OCI-M2 (cell line): ENCODE results near the gene TMEM235.

ENCODE experiments used
- DNase-seq: peaks from one replicate; lab custom pipeline; 2025; ENCODE audit not compliant: unreplicated experiment; lab: John Stamatoyannopoulos, UW

Gene TMEM235

DNA sequence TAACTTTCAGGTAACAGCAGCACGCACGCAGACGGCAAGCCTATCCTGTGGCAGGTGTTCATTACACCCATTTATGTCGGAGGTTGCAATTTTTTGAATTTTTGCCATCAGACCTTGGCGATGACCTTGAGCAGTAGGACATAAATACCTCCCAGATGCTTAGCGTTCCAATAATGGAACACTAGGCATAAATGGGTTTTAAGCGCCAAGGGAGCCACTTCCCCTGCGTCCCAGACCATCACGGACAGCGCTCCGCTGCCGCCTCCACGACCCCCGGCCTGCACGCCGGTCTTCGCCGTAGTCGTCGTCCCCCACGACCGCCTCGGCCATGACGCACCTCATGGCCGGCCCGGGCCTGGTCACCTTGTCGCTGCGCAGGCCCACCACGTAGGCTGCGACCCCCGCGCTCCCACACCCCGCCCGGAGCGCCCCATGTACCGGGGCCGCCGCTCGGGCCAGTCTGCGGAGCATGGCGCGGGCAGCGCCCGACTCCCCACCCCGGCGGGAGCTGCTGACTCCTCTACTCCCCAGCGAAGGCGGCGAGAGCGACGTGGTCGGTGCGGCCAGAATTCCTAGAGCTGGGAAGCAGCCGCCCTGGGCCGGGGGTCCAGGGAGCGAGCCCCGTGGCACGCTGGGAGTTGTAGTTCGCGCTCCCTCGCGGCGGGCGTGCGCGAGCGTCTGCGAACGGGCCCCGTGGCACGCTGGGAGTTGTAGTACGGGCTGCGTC lies 22.7 kb downstream of the TMEM235 start:
- peak; percentile 35 for DNase-seq

DNA sequence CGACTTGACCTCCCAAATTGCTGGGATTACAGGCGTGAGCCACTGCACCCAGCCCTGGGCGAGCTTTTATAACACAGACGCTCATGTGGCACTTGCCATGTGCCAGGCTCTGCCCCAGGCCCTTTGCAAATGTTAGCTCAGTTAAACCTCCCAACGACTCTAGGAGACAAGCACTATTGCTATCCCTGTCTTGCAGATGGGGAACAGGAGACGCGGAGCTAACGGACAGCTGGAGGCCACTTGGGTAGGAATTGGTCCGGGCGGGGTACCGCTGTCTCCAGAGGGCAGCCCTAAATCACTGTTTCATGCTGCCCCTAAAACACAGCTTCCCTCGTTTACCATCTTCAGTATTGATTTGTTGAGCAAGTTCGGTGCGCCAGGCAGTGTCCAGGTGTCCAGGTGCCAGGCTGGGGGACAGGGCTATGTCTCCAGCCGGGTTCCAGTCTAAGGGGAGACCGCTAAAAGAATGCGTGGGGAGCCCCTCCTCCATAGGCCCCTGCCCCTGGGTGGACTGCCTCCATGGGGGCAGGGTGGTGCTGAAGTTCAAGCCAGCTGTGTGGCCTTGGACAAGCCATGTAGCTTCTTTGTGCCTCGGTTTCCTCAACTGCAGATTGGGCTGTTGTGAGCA lies 23.7 kb downstream of the TMEM235 start:
- no peak for DNase-seq

DNA sequence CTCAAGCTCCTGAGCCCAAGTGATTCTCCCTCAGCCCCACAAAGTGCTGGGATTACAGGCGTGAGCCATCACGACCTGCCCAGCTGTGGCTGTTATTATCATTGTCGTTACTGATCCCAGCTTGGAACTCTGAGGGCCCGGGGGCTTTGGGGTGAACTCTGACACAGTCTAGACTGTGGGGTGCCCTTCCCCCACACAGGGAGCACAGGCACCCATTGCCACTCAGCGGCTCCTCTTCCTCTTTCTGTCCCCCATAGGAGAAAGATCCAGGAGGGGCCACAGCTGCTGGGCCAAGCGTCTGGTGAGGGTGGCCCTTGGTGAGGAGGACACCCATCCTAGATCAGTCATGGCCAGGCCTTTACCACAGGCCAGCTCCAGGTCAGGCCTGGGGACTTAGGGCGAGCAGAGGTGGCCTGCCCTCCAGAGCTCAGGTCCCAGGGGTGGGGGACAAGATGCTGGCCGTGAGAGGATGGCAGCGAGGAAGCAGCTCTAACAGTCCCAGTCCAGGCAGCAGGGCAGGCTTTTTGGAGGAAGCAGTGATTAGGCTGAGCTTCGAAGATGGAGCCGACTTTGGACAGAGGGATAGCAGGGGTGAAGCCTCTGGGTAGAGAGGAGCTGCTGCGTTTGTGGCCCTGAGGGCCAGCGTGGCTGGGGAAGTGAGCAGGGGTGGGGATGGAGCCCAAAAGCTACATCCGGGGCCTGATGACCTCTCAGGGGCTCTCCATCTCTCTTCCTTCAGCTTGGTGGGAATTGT lies 24.7 kb downstream of the TMEM235 start:
- no peak for DNase-seq

GRCh38 chr17:78256707-78257591 lies 25.5 kb downstream of the TMEM235 start:
- no peak for DNase-seq

GRCh38 chr17:78257810-78258322 lies 26.4 kb downstream of the TMEM235 start:
- no peak for DNase-seq

DNA sequence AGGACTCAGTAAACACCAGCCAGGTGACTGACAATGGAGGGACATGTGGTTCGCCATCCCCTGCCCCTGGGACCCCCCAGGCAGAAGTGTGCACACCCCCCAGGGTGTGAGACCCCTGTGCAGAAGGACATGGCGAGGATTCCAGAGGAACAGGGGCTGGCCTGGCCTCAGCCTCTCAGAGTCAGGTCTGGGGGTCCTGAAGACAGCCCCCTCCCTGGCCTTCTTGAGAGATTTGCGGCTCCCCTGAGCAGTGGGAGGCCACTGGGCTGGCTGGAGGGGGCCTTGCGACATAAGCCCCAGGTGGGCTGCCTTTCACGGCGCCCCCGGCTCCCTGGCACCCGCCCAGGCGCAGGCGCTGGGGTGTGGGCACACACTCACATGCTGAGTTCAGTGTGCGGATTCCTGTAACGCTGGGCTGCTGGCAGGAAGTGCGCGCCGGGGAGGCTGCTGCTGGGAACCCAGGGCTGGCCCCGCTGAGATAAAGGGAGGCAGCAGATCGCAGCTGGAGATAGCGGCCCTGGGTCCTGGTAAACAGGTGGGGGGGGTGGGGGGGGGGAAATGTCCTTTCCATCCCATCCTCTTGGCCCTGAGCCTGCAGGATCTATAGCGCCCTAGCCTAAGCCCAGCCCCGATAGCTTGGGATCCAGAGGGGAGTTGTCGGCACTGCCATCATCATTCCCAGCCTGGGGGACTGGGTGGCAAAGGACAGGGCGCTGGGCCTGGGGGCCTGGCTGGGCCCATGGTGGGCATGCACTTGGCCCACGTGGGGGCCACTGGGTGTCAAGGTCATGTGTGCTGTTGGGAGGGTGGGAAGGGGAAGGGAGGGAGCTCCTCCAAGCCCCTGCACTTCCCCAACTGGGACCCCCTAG lies 27.1 kb downstream of the TMEM235 start:
- DNase-seq: peak; percentile 25

GRCh38 chr17:78259192-78259554 lies 27.7 kb downstream of the TMEM235 start:
- DNase-seq: no peak

DNA sequence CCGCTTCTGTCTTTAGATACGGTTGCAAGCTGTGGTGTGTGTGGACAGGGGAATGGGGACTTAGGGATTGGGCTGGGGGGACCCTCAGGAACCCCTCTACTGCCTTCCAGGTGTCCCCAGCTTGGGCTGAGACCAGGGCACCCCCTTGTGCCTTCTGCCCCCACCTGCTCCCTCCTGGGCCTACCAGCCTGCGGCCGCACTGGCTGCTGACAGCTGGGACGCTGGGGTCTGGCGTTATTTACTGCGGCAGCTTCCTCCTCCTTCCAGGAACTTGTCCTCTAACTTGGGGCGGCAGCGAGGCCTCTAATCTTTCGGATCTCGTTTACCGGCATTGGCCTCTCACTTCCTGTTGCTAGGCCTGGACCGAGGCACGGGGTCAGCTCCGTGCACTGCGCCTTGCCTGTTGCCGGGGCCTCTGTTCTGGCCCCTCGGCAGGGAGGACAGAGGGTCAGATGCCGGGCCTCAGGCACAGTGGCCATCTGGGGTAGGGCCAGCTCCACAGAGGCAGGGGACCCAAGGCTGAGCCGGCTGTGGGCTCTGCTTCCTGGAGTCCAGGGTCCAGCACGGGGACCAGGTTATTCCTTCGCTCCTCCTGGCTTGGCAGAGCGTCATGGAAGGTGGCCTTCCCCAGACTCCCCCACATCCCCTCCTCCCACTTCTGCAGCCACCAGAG lies 31.8 kb downstream of the TMEM235 start:
- DNase-seq: no peak

DNA sequence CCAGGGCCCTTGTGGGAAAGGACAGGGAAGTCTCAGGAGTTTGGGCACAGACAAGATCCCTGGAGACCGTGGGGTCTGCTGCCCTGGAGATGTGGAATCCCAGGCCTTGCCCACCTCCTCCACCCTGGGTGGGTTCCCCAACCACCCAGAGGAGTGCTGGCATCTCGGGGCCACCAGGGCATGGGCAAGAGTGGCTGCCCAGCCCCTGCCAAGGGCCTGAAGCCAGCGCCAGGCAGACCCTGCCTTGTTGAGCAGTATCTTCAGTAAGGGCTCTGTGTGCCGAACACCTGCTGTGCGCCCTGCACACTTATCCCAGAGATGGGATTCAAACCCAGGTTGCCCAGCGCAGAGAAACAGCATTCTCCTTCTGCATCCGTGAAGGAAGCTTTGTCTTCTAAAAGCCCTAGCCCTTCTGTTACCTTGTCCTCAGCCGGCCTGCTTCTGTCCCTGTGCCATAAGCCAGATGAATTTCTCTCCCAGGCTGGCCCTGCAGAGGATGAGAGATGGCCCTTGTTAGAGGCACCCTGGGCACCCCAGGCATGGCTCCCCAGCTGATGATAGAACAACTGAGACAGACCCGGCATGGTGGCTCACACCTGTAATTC lies 32.4 kb downstream of the TMEM235 start:
- no peak for DNase-seq

- no peak for DNase-seq
These were observed 33.2 kb downstream of the TMEM235 start for GRCh38 chr17:78264590-78264989.

- no peak for DNase-seq
These were observed 33.7 kb downstream of the TMEM235 start for GRCh38 chr17:78265121-78265520.

DNA sequence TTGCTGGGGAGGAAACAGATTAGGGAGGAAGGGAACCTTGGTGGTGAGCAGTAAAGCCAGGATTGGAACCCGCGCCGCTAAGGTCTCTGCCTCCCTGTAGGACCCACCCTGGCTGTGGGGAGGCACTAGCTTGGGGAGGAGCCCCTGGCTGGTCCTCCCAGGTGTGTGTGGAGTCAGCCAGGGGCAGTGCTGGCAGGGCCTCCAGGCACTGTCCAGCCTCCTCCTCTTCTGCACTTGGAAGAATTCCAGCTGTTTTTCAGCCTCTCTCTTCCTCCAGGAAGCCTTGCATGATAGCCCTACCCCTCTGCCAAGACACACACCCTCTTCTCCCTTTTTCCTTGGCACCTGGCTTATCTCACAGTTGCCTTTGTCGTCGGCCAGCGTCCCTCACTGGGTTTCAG lies 34.8 kb downstream of the TMEM235 start:
- no peak for DNase-seq

GRCh38 chr17:78266771-78267170 lies 35.3 kb downstream of the TMEM235 start:
- DNase-seq: no peak

GRCh38 chr17:78267253-78268073 lies 36.0 kb downstream of the TMEM235 start:
- no peak for DNase-seq

DNA sequence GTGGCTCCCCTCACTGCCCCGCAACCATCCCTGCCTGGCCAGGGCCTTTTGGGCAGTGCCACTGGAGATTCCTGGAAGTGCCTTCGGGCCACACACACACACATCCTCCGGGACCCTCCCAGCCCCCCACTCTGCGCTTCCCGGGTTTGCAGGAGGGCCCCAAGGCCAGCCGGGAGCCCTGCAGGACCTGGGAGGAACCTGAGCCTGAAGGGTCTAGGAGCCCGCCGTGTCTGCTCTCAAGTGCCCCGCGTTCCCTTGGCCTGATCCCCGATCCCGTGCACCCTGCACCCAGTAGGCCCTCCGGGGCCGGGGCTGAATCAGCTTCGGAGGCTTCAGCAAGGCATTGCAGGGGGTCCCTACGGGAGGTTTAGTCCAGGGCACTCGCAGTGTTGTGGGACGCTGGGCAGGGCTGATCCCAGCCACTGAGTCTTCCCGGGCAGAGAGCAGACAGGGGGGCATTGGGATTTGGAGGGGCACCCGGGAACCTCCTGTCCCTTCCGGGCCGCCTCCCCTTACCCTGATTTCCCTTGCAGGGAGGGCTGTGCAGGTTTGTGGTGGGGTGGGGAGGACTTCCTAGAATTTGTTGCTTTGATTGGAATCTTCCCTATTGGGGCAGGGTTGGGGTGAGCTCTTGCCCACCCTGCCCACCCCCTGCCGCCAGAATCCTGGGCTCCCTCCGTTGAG lies 36.9 kb downstream of the TMEM235 start:
- no peak for DNase-seq

GRCh38 chr17:78268951-78269905 lies 37.8 kb downstream of the TMEM235 start:
- no peak for DNase-seq
